ENCODE measurements around the gene HOXA9.

GRCh38 chr7:27141137-27141922 is 24.0 kb downstream of the HOXA9 start:
- TF ChIP-seq, protein P1, sequence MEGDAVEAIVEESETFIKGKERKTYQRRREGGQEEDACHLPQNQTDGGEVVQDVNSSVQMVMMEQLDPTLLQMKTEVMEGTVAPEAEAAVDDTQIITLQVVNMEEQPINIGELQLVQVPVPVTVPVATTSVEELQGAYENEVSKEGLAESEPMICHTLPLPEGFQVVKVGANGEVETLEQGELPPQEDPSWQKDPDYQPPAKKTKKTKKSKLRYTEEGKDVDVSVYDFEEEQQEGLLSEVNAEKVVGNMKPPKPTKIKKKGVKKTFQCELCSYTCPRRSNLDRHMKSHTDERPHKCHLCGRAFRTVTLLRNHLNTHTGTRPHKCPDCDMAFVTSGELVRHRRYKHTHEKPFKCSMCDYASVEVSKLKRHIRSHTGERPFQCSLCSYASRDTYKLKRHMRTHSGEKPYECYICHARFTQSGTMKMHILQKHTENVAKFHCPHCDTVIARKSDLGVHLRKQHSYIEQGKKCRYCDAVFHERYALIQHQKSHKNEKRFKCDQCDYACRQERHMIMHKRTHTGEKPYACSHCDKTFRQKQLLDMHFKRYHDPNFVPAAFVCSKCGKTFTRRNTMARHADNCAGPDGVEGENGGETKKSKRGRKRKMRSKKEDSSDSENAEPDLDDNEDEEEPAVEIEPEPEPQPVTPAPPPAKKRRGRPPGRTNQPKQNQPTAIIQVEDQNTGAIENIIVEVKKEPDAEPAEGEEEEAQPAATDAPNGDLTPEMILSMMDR (IDR thresholded peaks at IDR 0.05; ENCODE audit: poor library complexity) = no peak
- peak; percentile 13 for TF ChIP-seq EZH2phosphoT487 (IDR thresholded peaks at IDR 0.05; ENCODE audit: low read depth, severe bottlenecking, unreplicated experiment)

Data from hepatocyte (in vitro differentiated cells).